CD4-positive, CD25-positive, alpha-beta regulatory T cell (primary cell): ENCODE data around the gene RABGAP1L. TPM values are rescaled to one million over a fixed set of nuclear protein-coding genes. Genes with fewer than 3 reads are reported as not detected.
"Not testable (repeated sequence)": the region's sequence is repeated elsewhere in the genome, so short reads cannot be mapped to it uniquely, and the experiment has no call there.

ENCODE experiments used
- ATAC-seq, 2 donors: fragments of 150-1000 bp; cut with Tn5 transposase; one replicate each; pipeline ENCODE4 v1.10.0; 2021; ENCODE audit warnings: low read depth in 2 of 2, moderate number of reproducible peaks in 2 of 2, moderate library complexity in 1 of 2
- DNase-seq, 3 donors: peaks; one replicate each; pipeline versions ENCODE4 v3.0.0 to v3.0.0-alpha.2; 2012 to 2022; ENCODE audit warnings: mixed read lengths in 1 of 3
- H3K27ac ChIP-seq: one replicate; pipeline ENCODE4 v1.7.0; 2013; ENCODE audit warnings: mild to moderate bottlenecking, low read length; ENCODE audit not compliant: insufficient read depth, poor library complexity, severe bottlenecking
- H3K27me3 ChIP-seq: one replicate; pipeline ENCODE4 v1.7.0; 2013; ENCODE audit warnings: low read length; ENCODE audit not compliant: control insufficient read depth, insufficient read depth
- H3K36me3 ChIP-seq: one replicate; pipeline ENCODE4 v1.7.0; 2013; ENCODE audit warnings: mild to moderate bottlenecking, low read length, moderate library complexity; ENCODE audit not compliant: control insufficient read depth, insufficient read depth
- H3K4me1 ChIP-seq: 2 replicates; pipeline ENCODE4 v1.7.0; 2013; ENCODE audit warnings: mild to moderate bottlenecking, low read length; ENCODE audit not compliant: insufficient read depth, control insufficient read depth, poor library complexity, severe bottlenecking
- H3K4me3 ChIP-seq: one replicate; pipeline ENCODE4 v1.7.0; 2013; ENCODE audit warnings: low read depth, mild to moderate bottlenecking, low read length, moderate library complexity
- H3K9me3 ChIP-seq, 2 experiments: 1 replicate in 1 of 2; 2 replicates in 1 of 2; pipeline ENCODE4 v1.7.0; 2013; ENCODE audit warnings: low read length in 2 of 2, mild to moderate bottlenecking in 1 of 2, moderate library complexity in 1 of 2; ENCODE audit not compliant: control insufficient read depth in 2 of 2
- H3K27ac Mint-ChIP-seq, 3 donors: one replicate each; pipeline ENCODE4 v1.8.0; 2020 to 2022; ENCODE audit warnings: mild to moderate bottlenecking in 3 of 3, mixed read lengths in 3 of 3, moderate library complexity in 2 of 3
- H3K27me3 Mint-ChIP-seq: one replicate; pipeline ENCODE4 v1.8.0; 2022; ENCODE audit warnings: mild to moderate bottlenecking, mixed read lengths
- H3K36me3 Mint-ChIP-seq: one replicate; pipeline ENCODE4 v1.8.0; 2020; ENCODE audit warnings: mixed read lengths
- H3K4me1 Mint-ChIP-seq, 4 donors: one replicate each; pipeline ENCODE4 v1.8.0; 2020 to 2022; ENCODE audit warnings: mixed read lengths in 4 of 4, mild to moderate bottlenecking in 1 of 4
- H3K4me3 Mint-ChIP-seq, 4 donors: one replicate each; pipeline ENCODE4 v1.8.0; 2020 to 2022; ENCODE audit warnings: mild to moderate bottlenecking in 4 of 4, mixed read lengths in 4 of 4, moderate library complexity in 3 of 4
- H3K9me3 Mint-ChIP-seq, 7 donors: one replicate each; pipeline ENCODE4 v1.8.0; 2020 to 2022; ENCODE audit warnings: mixed read lengths in 7 of 7, mild to moderate bottlenecking in 3 of 7, moderate library complexity in 2 of 7
- polyA plus RNA-seq, 4 donors: library from polyadenylated mRNA; unstranded; fragments of 300-500 nt; fragmentation: Illumina TruSeq; gene quantifications; one replicate each; pipeline ENCODE4 v1.2.3, GENCODE V29; 2021
- total RNA-seq: library from RNA; stranded (reverse); gene quantifications from one replicate; pipeline ENCODE4 v1.2.3, GENCODE V29; 2022

RABGAP1L gene
- total and polyA plus RNA-seq, 5 donors from 2014 or later: 69.7 to 118 (median 84.9) TPM

- peaks cover 0 to 3% (median 0%) of the 10 kb centered on the region in 7 donors for H3K9me3 Mint-ChIP-seq
- peaks cover 0 to under 1% (median under 1%) of the 10 kb centered on the region in 4 donors for H3K4me1 Mint-ChIP-seq
- no peaks in the 10 kb centered on the region for H3K27me3 Mint-ChIP-seq
- peaks cover 23% of the 10 kb centered on the region for H3K36me3 ChIP-seq
- H3K27ac ChIP-seq: no peak overlapping the region
- H3K27ac Mint-ChIP-seq: no peak overlapping the region
- no peak overlapping the region for H3K4me3 Mint-ChIP-seq
- no peaks in the 10 kb centered on the region for H3K9me3 ChIP-seq
- peaks cover 29% of the 10 kb centered on the region for H3K36me3 Mint-ChIP-seq
- DNase-seq (no peak), ATAC-seq (no peak)
- H3K4me1 ChIP-seq: no peaks in the 10 kb centered on the region
- H3K27me3 ChIP-seq: no peaks in the 10 kb centered on the region
- H3K4me3 ChIP-seq: no peak overlapping the region
These were observed 88.7 kb downstream of the RABGAP1L start for GRCh38 chr1:174248041-174248440.

GRCh38 chr1:174256386-174256785 lies 97.1 kb downstream of the RABGAP1L start:
- not testable (repeated sequence) for H3K4me3 Mint-ChIP-seq, ATAC-seq, DNase-seq, H3K9me3 ChIP-seq, H3K27ac ChIP-seq, H3K9me3 Mint-ChIP-seq, H3K4me1 ChIP-seq, H3K27ac Mint-ChIP-seq, H3K36me3 ChIP-seq, H3K27me3 Mint-ChIP-seq, H3K27me3 ChIP-seq, H3K4me3 ChIP-seq, H3K4me1 Mint-ChIP-seq
- peaks cover 25% of the 10 kb centered on the region for H3K36me3 Mint-ChIP-seq

GRCh38 chr1:174258148-174258550 lies 98.8 kb downstream of the RABGAP1L start:
- Mint-ChIP-seq H3K27me3 (no peaks in the 10 kb centered on the region), H3K36me3 (peaks cover 20% of the 10 kb centered on the region), H3K9me3 (no peaks in the 10 kb centered on the region), H3K4me3 (no peak overlapping the region), H3K4me1 (peaks cover 0 to 4% (median 2%) of the 10 kb centered on the region in 4 donors), H3K27ac (no peak overlapping the region)
- no peaks in the 10 kb centered on the region for H3K27me3 ChIP-seq
- peaks cover 7% of the 10 kb centered on the region for H3K36me3 ChIP-seq
- H3K27ac ChIP-seq: no peak overlapping the region
- no peaks in the 10 kb centered on the region for H3K4me1 ChIP-seq
- DNase-seq: peak; percentile 7 to 64 (median 45)
- no peak overlapping the region for H3K4me3 ChIP-seq
- no peaks in the 10 kb centered on the region for H3K9me3 ChIP-seq
- peak; percentile 28 to 63 for ATAC-seq

- Histone ChIP-seq H3K4me1 (no peaks in the 10 kb centered on the region), H3K4me3 (no peak overlapping the region), H3K27ac (no peak overlapping the region), H3K9me3 (no peaks in the 10 kb centered on the region), H3K36me3 (no peaks in the 10 kb centered on the region), H3K27me3 (no peaks in the 10 kb centered on the region)
- peaks cover 0 to 4% (median 2%) of the 10 kb centered on the region in 4 donors for H3K4me1 Mint-ChIP-seq
- no peaks in the 10 kb centered on the region for H3K27me3 Mint-ChIP-seq
- no peak overlapping the region for H3K4me3 Mint-ChIP-seq
- no peak for ATAC-seq
- no peak overlapping the region for H3K27ac Mint-ChIP-seq
- no peaks in the 10 kb centered on the region for H3K36me3 Mint-ChIP-seq
- H3K9me3 Mint-ChIP-seq: no peaks in the 10 kb centered on the region
- peak in 2 of 3 donors; percentile 11 to 61 for DNase-seq
These were observed 103.3 kb downstream of the RABGAP1L start for GRCh38 chr1:174262349-174263241.

GRCh38 chr1:174265282-174265681 lies 106.0 kb downstream of the RABGAP1L start:
- peak overlapping the region in 1 of 3 donors; percentile 20 for H3K27ac Mint-ChIP-seq
- no peak for ATAC-seq
- H3K36me3 ChIP-seq: no peaks in the 10 kb centered on the region
- H3K4me1 ChIP-seq: no peaks in the 10 kb centered on the region
- peaks cover 8% of the 10 kb centered on the region for H3K36me3 Mint-ChIP-seq
- no peaks in the 10 kb centered on the region for H3K9me3 ChIP-seq
- no peak overlapping the region for H3K4me3 ChIP-seq
- H3K4me1 Mint-ChIP-seq: peaks cover 0 to 3% (median 0%) of the 10 kb centered on the region in 4 donors
- DNase-seq: no peak
- no peak overlapping the region for H3K27ac ChIP-seq
- no peaks in the 10 kb centered on the region for H3K27me3 ChIP-seq
- no peaks in the 10 kb centered on the region for H3K9me3 Mint-ChIP-seq
- H3K27me3 Mint-ChIP-seq: no peaks in the 10 kb centered on the region
- no peak overlapping the region for H3K4me3 Mint-ChIP-seq

GRCh38 chr1:174266476-174266875 lies 107.2 kb downstream of the RABGAP1L start:
- ATAC-seq (no peak), DNase-seq (no peak)
- H3K27me3 Mint-ChIP-seq: no peaks in the 10 kb centered on the region
- H3K4me3 ChIP-seq: no peak overlapping the region
- no peaks in the 10 kb centered on the region for H3K9me3 Mint-ChIP-seq
- H3K4me1 ChIP-seq: no peaks in the 10 kb centered on the region
- no peak overlapping the region for H3K4me3 Mint-ChIP-seq
- peaks cover 11% of the 10 kb centered on the region for H3K36me3 Mint-ChIP-seq
- no peak overlapping the region for H3K27ac Mint-ChIP-seq
- H3K9me3 ChIP-seq: no peaks in the 10 kb centered on the region
- H3K27me3 ChIP-seq: no peaks in the 10 kb centered on the region
- H3K27ac ChIP-seq: no peak overlapping the region
- peaks cover 0 to 6% (median 2%) of the 10 kb centered on the region in 4 donors for H3K4me1 Mint-ChIP-seq
- no peaks in the 10 kb centered on the region for H3K36me3 ChIP-seq

- no peak for ATAC-seq
- no peaks in the 10 kb centered on the region for H3K9me3 Mint-ChIP-seq
These were observed 107.8 kb downstream of the RABGAP1L start for GRCh38 chr1:174266991-174267612.

More at GRCh38 chr1:174266991-174267612, 107.8 kb downstream of the RABGAP1L start:
- Histone ChIP-seq H3K27me3 (no peaks in the 10 kb centered on the region), H3K4me1 (no peaks in the 10 kb centered on the region), H3K36me3 (no peaks in the 10 kb centered on the region), H3K27ac (no peak overlapping the region), H3K9me3 (no peaks in the 10 kb centered on the region), H3K4me3 (no peak overlapping the region)
- no peak for DNase-seq
- peak overlapping the region in 1 of 3 donors; percentile 26 for H3K27ac Mint-ChIP-seq
- H3K36me3 Mint-ChIP-seq: peaks cover 11% of the 10 kb centered on the region
- H3K4me1 Mint-ChIP-seq: peaks cover 0 to 6% (median 2%) of the 10 kb centered on the region in 4 donors
- H3K27me3 Mint-ChIP-seq: no peaks in the 10 kb centered on the region
- no peak overlapping the region for H3K4me3 Mint-ChIP-seq
